ENCODE measurements around the gene CEP68. TPM values are rescaled to one million over a fixed set of nuclear protein-coding genes. Genes with fewer than 3 reads are reported as not detected.

CEP68 gene
- total RNA-seq, 2 experiments from 2014 or later: 6.0 to 6.3 TPM

- no peak overlapping the region for H3K27ac Mint-ChIP-seq
- TF ChIP-seq CTCF (IDR thresholded peaks at IDR 0.05): no peak
- H3K4me3 Mint-ChIP-seq: no peak overlapping the region
- ATAC-seq (no peak), DNase-seq (no peak)
- H3K9me3 Mint-ChIP-seq: no peaks in the 10 kb centered on the region
- no peaks in the 10 kb centered on the region for H3K27me3 Mint-ChIP-seq
- H3K36me3 Mint-ChIP-seq (ENCODE audit: low read depth): no peaks in the 10 kb centered on the region
- ChIA-PET CTCF (interaction anchor here (0.7 to 2.8 kb wide), 11 partner anchors 9 to 515 kb away, joined by 3 to 13 read pairs (median 4); partner anchors contain the start of gene RAB1A), POLR2A (interaction anchor here (0.6 to 1.9 kb wide), 2 partner anchors 11 to 176 kb away, joined by 3 to 5 read pairs; no protein-coding TSS in a partner anchor)
- intact Hi-C loops (cut with micrococcal nuclease): loop anchor here (10.0 kb wide), 1 partner anchor 496 kb away; no protein-coding TSS in a partner anchor
- H3K4me1 Mint-ChIP-seq (ENCODE audit: low read depth): peaks cover 44% of the 10 kb centered on the region
These were observed 2.9 kb downstream of the CEP68 start for GRCh38 chr2:65059071-65059470.

- POLR2A ChIA-PET: interaction anchor here (0.9 to 1.9 kb wide), 2 partner anchors 9 to 296 kb away, joined by 3 to 5 read pairs; no protein-coding TSS in a partner anchor
- DNase-seq (no peak), ATAC-seq (no peak)
- Mint-ChIP-seq H3K9me3 (no peaks in the 10 kb centered on the region), H3K4me1 (ENCODE audit: low read depth) (peaks cover 42% of the 10 kb centered on the region), H3K4me3 (no peak overlapping the region), H3K27ac (no peak overlapping the region), H3K36me3 (ENCODE audit: low read depth) (no peaks in the 10 kb centered on the region), H3K27me3 (no peaks in the 10 kb centered on the region)
- no peak for TF ChIP-seq CTCF (IDR thresholded peaks at IDR 0.05)
- intact Hi-C loops (cut with micrococcal nuclease): loop anchor here (5.0 kb wide), 1 partner anchor 511 kb away; no protein-coding TSS in a partner anchor
- CTCF ChIA-PET: interaction anchor here (1.3 kb wide), 1 partner anchor 108 kb away, joined by 7 read pairs; no protein-coding TSS in a partner anchor
These were observed 5.1 kb downstream of the CEP68 start for GRCh38 chr2:65061146-65061909.

- ATAC-seq (no peak), DNase-seq (no peak)
- Mint-ChIP-seq H3K9me3 (no peaks in the 10 kb centered on the region), H3K36me3 (ENCODE audit: low read depth) (no peaks in the 10 kb centered on the region), H3K4me3 (no peak overlapping the region), H3K27me3 (no peaks in the 10 kb centered on the region), H3K4me1 (ENCODE audit: low read depth) (peaks cover 42% of the 10 kb centered on the region), H3K27ac (no peak overlapping the region)
- ChIA-PET CTCF (interaction anchor here (1.3 kb wide), 1 partner anchor 107 kb away, joined by 7 read pairs; no protein-coding TSS in a partner anchor), POLR2A (interaction anchor here (0.9 kb wide), 1 partner anchor 296 kb away, joined by 3 read pairs; no protein-coding TSS in a partner anchor)
- TF ChIP-seq CTCF (IDR thresholded peaks at IDR 0.05): no peak
- intact Hi-C loops (cut with micrococcal nuclease): loop anchor here (5.0 kb wide), 1 partner anchor 510 kb away; no protein-coding TSS in a partner anchor
These were observed 5.7 kb downstream of the CEP68 start for GRCh38 chr2:65061910-65062339.

- CTCF ChIA-PET: interaction anchor here (1.2 to 3.8 kb wide), 8 partner anchors 8 to 129 kb away, joined by 3 to 105 read pairs (median 24); partner anchors contain the start of gene CEP68
- peaks cover 42% of the 10 kb centered on the region for H3K4me1 Mint-ChIP-seq (ENCODE audit: low read depth)
- no peak overlapping the region for H3K27ac Mint-ChIP-seq
- DNase-seq (no peak), ATAC-seq (no peak)
- H3K36me3 Mint-ChIP-seq (ENCODE audit: low read depth): no peaks in the 10 kb centered on the region
- intact Hi-C loops (cut with micrococcal nuclease): loop anchor here (5.0 kb wide), 1 partner anchor 509 kb away; no protein-coding TSS in a partner anchor
- no peaks in the 10 kb centered on the region for H3K9me3 Mint-ChIP-seq
- no peak for TF ChIP-seq CTCF (IDR thresholded peaks at IDR 0.05)
- POLR2A ChIA-PET: no interaction called here
- H3K27me3 Mint-ChIP-seq: no peaks in the 10 kb centered on the region
- no peak overlapping the region for H3K4me3 Mint-ChIP-seq
These were observed 6.9 kb downstream of the CEP68 start for GRCh38 chr2:65062843-65063825.

Measured in activated CD8-positive, alpha-beta T cell treated with anti-CD3 and anti-CD28 coated beads for 36 hours (primary cell).